Liver (tissue), 3 donors: ENCODE results near the gene ARHGAP23.

ENCODE experiments used
- EGR1 ChIP-seq, 2 donors: IDR thresholded peaks; 2 replicates each; pipeline ENCODE4 v1.6.1; 2016 to 2018; ENCODE audit warnings: antibody characterized with exemption in 2 of 2, low read depth in 2 of 2
- FOXA2 ChIP-seq: IDR thresholded peaks from 2 replicates; pipeline ENCODE4 v1.6.1; 2016; ENCODE audit warnings: antibody characterized with exemption
- GABPA ChIP-seq, 2 donors: IDR thresholded peaks in 1 of 2; conservative IDR thresholded peaks in 1 of 2; 2 replicates each; pipeline ENCODE4 v1.6.1; 2016; ENCODE audit warnings: antibody characterized with exemption in 2 of 2, mild to moderate bottlenecking in 1 of 2, moderate library complexity in 1 of 2
- JUND ChIP-seq, 2 donors: IDR thresholded peaks; 2 replicates each; pipeline ENCODE4 v1.6.1; 2016; ENCODE audit warnings: antibody characterized with exemption in 2 of 2
- MAX ChIP-seq: IDR thresholded peaks from 2 replicates; pipeline ENCODE4 v1.6.1; 2016; ENCODE audit warnings: antibody characterized with exemption
- RAD21 ChIP-seq, 2 donors: IDR thresholded peaks; 2 replicates each; pipeline ENCODE4 v1.6.1; 2016; ENCODE audit warnings: antibody characterized with exemption in 2 of 2, mild to moderate bottlenecking in 2 of 2
- SP1 ChIP-seq: IDR thresholded peaks from 2 replicates; pipeline ENCODE4 v1.6.1; 2018; ENCODE audit warnings: antibody characterized with exemption, mild to moderate bottlenecking
- TAF1 ChIP-seq: conservative IDR thresholded peaks from 2 replicates; pipeline ENCODE4 v1.6.1; 2016; ENCODE audit warnings: antibody characterized with exemption, mild to moderate bottlenecking
- YY1 ChIP-seq: IDR thresholded peaks from 2 replicates; pipeline ENCODE4 v1.6.1; 2016; ENCODE audit warnings: antibody characterized with exemption, mild to moderate bottlenecking
- TF ChIP-seq, protein P1 (sequence below): fragments of 150-350 bp; IDR thresholded peaks from 2 replicates; pipeline ENCODE4 v1.5.1; 2017; ENCODE audit warnings: improper control_type of control experiment, low read depth, low read length; ENCODE audit not compliant: missing input control
- TF ChIP-seq, protein P2 (sequence below): IDR thresholded peaks from 2 replicates; pipeline ENCODE4 v1.6.1; 2016; ENCODE audit warnings: antibody characterized with exemption, mild to moderate bottlenecking
- TF ChIP-seq, protein P3 (sequence below): IDR thresholded peaks from 2 replicates; pipeline ENCODE4 v1.6.1; 2016; ENCODE audit warnings: antibody characterized with exemption
- TF ChIP-seq, protein P4 (sequence below): IDR thresholded peaks from 2 replicates; pipeline ENCODE4 v1.6.1; 2016; ENCODE audit warnings: antibody characterized with exemption
- donor health status: healthy.
- donor health status: healthy.

- TF ChIP-seq, protein P1, sequence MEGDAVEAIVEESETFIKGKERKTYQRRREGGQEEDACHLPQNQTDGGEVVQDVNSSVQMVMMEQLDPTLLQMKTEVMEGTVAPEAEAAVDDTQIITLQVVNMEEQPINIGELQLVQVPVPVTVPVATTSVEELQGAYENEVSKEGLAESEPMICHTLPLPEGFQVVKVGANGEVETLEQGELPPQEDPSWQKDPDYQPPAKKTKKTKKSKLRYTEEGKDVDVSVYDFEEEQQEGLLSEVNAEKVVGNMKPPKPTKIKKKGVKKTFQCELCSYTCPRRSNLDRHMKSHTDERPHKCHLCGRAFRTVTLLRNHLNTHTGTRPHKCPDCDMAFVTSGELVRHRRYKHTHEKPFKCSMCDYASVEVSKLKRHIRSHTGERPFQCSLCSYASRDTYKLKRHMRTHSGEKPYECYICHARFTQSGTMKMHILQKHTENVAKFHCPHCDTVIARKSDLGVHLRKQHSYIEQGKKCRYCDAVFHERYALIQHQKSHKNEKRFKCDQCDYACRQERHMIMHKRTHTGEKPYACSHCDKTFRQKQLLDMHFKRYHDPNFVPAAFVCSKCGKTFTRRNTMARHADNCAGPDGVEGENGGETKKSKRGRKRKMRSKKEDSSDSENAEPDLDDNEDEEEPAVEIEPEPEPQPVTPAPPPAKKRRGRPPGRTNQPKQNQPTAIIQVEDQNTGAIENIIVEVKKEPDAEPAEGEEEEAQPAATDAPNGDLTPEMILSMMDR = no peak
- TF ChIP-seq SP1 (no peak), JUND (IDR thresholded peaks at IDR 0.05) (no peak), MAX (no peak), GABPA (IDR thresholded peaks at IDR 0.05 in 1 of 2, conservative IDR thresholded peaks at IDR 0.05 in 1 of 2) (no peak), EGR1 (IDR thresholded peaks at IDR 0.05; ENCODE audit: low read depth in 2 of 2) (no peak), TAF1 (no peak), RAD21 (IDR thresholded peaks at IDR 0.05) (no peak), YY1 (no peak), FOXA2 (no peak)
- TF ChIP-seq, protein P2, sequence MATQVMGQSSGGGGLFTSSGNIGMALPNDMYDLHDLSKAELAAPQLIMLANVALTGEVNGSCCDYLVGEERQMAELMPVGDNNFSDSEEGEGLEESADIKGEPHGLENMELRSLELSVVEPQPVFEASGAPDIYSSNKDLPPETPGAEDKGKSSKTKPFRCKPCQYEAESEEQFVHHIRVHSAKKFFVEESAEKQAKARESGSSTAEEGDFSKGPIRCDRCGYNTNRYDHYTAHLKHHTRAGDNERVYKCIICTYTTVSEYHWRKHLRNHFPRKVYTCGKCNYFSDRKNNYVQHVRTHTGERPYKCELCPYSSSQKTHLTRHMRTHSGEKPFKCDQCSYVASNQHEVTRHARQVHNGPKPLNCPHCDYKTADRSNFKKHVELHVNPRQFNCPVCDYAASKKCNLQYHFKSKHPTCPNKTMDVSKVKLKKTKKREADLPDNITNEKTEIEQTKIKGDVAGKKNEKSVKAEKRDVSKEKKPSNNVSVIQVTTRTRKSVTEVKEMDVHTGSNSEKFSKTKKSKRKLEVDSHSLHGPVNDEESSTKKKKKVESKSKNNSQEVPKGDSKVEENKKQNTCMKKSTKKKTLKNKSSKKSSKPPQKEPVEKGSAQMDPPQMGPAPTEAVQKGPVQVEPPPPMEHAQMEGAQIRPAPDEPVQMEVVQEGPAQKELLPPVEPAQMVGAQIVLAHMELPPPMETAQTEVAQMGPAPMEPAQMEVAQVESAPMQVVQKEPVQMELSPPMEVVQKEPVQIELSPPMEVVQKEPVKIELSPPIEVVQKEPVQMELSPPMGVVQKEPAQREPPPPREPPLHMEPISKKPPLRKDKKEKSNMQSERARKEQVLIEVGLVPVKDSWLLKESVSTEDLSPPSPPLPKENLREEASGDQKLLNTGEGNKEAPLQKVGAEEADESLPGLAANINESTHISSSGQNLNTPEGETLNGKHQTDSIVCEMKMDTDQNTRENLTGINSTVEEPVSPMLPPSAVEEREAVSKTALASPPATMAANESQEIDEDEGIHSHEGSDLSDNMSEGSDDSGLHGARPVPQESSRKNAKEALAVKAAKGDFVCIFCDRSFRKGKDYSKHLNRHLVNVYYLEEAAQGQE = no peak
- TF ChIP-seq, protein P3, sequence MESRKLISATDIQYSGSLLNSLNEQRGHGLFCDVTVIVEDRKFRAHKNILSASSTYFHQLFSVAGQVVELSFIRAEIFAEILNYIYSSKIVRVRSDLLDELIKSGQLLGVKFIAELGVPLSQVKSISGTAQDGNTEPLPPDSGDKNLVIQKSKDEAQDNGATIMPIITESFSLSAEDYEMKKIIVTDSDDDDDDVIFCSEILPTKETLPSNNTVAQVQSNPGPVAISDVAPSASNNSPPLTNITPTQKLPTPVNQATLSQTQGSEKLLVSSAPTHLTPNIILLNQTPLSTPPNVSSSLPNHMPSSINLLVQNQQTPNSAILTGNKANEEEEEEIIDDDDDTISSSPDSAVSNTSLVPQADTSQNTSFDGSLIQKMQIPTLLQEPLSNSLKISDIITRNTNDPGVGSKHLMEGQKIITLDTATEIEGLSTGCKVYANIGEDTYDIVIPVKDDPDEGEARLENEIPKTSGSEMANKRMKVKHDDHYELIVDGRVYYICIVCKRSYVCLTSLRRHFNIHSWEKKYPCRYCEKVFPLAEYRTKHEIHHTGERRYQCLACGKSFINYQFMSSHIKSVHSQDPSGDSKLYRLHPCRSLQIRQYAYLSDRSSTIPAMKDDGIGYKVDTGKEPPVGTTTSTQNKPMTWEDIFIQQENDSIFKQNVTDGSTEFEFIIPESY = no peak
- TF ChIP-seq, protein P4, sequence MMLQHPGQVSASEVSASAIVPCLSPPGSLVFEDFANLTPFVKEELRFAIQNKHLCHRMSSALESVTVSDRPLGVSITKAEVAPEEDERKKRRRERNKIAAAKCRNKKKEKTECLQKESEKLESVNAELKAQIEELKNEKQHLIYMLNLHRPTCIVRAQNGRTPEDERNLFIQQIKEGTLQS = no peak
These were observed 121.0 kb downstream of the ARHGAP23 start for GRCh38 chr17:38549285-38549684.
